ENCODE data around the gene OSTM1.

DNA sequence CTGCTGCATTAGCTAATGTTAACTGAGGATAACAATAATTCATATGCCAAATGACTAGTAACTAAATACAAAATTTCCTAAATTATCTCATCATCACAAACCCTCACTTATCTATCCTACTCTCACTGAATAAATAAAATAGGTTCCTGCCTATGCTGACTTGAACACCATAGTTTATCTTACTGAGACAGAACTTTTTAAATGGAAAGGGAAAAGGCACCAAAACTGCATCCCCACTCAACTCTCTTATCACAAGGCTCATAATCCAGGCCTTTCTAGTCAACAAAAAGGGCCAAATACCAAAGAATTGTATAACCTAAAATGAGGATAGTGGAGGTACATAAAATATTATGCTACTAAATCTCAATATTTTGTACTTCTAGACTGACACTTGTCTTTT is 23.1 kb downstream of the OSTM1 start:
- TF ChIP-seq CTCF (IDR thresholded peaks at IDR 0.05), result no peak
- no peak for TF ChIP-seq POLR2A (IDR thresholded peaks at IDR 0.05)
- TF ChIP-seq POLR2AphosphoS5 (IDR thresholded peaks at IDR 0.05), result no peak

Data from prostate gland (tissue), 2 donors.